ENCODE data around the gene TPD52L1. TPM values are rescaled to one million over a fixed set of nuclear protein-coding genes. Genes with fewer than 3 reads are reported as not detected.

TPD52L1 gene
- total and polyA plus RNA-seq, 10 of the 15 experiments (the other 5 are each of a cell fraction or from before 2014, with no cell fraction given), result 0.03 to 2.6 (median 0.16) TPM; not detected in 3

DNA sequence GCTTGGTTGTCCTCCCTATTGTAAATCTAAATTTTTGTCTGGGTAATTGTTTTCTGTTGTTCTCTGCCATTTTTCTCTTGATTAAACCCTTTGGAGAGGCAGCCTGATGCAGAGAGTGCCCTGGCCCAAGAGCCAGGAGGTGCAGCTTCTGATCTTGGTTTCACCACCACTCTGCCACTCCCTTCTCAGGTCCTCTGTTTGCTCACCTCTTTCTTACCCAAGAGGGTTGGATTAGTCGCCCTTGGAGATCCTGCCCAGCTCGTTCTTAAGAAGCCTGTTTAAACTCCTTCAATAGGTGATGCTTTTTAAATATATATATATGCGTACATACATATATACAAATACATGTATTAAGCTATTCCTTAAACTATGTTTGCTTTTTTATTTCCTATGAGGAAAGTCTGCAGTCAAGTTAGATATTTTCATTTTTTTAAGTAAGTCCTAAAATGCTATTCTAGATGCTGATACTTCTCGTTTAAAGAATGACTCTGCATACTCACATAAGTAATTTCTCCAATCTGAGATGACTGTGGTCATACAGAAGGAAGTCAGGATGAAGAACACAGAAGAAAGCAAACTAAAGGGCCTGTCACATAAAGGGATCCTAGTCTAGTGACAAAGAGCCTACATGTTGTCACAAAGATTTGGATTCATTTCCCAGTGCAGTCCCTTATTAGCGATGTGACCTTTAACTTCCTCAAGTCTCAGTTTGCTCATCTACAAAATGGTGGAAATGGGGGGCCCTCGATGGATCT lies 19.9 kb downstream of the TPD52L1 start:
- no peaks in the 10 kb centered on the region for H3K9me3 ChIP-seq (replicated peaks; ENCODE audit: control insufficient read depth, insufficient read depth, low read length)
- H3K4me2 ChIP-seq (ENCODE audit: control insufficient read depth, insufficient read depth), result no peak overlapping the region
- CTCF ChIA-PET, result no interaction called here
- DNase-seq (ENCODE audit: low read depth, low spot score), result no peak
- RAD21 ChIA-PET (ENCODE audit: unreplicated experiment), result no interaction called here
- TF ChIP-seq ZZZ3 (IDR thresholded peaks at IDR 0.05; ENCODE audit: control insufficient read depth, insufficient read length, low read depth) (no peak), EP300 (IDR thresholded peaks at IDR 0.05; ENCODE audit: borderline replicate concordance in 1 of 2, control insufficient read depth in 1 of 2, low read depth in 2 of 2, low read length in 2 of 2) (no peak), JUNB (IDR thresholded peaks at IDR 0.05) (no peak), MEF2A (IDR thresholded peaks at IDR 0.05; ENCODE audit: insufficient read depth, low read depth, low read length) (no peak), ZSCAN29 (IDR thresholded peaks at IDR 0.05) (no peak), SMARCA5 (IDR thresholded peaks at IDR 0.05) (no peak), ZNF384 (IDR thresholded peaks at IDR 0.05; ENCODE audit: borderline replicate concordance, low read depth, low read length) (no peak), HDGF (IDR thresholded peaks at IDR 0.05) (no peak), HCFC1 (IDR thresholded peaks at IDR 0.05; ENCODE audit: low read length) (no peak), STAT1 (conservative IDR thresholded peaks at IDR 0.05) (no peak), ATF7 (IDR thresholded peaks at IDR 0.05; ENCODE audit: low read depth) (no peak), BMI1 (IDR thresholded peaks at IDR 0.05; ENCODE audit: borderline replicate concordance) (no peak), WRNIP1 (IDR thresholded peaks at IDR 0.05; ENCODE audit: borderline replicate concordance, low read depth, low read length) (no peak)
- TF ChIP-seq, protein P1, sequence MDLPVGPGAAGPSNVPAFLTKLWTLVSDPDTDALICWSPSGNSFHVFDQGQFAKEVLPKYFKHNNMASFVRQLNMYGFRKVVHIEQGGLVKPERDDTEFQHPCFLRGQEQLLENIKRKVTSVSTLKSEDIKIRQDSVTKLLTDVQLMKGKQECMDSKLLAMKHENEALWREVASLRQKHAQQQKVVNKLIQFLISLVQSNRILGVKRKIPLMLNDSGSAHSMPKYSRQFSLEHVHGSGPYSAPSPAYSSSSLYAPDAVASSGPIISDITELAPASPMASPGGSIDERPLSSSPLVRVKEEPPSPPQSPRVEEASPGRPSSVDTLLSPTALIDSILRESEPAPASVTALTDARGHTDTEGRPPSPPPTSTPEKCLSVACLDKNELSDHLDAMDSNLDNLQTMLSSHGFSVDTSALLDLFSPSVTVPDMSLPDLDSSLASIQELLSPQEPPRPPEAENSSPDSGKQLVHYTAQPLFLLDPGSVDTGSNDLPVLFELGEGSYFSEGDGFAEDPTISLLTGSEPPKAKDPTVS (IDR thresholded peaks at IDR 0.05; ENCODE audit: low read depth, low read length), result no peak
- TF ChIP-seq, protein P2, sequence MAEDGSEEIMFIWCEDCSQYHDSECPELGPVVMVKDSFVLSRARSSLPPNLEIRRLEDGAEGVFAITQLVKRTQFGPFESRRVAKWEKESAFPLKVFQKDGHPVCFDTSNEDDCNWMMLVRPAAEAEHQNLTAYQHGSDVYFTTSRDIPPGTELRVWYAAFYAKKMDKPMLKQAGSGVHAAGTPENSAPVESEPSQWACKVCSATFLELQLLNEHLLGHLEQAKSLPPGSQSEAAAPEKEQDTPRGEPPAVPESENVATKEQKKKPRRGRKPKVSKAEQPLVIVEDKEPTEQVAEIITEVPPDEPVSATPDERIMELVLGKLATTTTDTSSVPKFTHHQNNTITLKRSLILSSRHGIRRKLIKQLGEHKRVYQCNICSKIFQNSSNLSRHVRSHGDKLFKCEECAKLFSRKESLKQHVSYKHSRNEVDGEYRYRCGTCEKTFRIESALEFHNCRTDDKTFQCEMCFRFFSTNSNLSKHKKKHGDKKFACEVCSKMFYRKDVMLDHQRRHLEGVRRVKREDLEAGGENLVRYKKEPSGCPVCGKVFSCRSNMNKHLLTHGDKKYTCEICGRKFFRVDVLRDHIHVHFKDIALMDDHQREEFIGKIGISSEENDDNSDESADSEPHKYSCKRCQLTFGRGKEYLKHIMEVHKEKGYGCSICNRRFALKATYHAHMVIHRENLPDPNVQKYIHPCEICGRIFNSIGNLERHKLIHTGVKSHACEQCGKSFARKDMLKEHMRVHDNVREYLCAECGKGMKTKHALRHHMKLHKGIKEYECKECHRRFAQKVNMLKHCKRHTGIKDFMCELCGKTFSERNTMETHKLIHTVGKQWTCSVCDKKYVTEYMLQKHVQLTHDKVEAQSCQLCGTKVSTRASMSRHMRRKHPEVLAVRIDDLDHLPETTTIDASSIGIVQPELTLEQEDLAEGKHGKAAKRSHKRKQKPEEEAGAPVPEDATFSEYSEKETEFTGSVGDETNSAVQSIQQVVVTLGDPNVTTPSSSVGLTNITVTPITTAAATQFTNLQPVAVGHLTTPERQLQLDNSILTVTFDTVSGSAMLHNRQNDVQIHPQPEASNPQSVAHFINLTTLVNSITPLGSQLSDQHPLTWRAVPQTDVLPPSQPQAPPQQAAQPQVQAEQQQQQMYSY (CRISPR knock-in tag; IDR thresholded peaks at IDR 0.05), result no peak
- TF ChIP-seq, protein P3, sequence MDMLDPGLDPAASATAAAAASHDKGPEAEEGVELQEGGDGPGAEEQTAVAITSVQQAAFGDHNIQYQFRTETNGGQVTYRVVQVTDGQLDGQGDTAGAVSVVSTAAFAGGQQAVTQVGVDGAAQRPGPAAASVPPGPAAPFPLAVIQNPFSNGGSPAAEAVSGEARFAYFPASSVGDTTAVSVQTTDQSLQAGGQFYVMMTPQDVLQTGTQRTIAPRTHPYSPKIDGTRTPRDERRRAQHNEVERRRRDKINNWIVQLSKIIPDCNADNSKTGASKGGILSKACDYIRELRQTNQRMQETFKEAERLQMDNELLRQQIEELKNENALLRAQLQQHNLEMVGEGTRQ (IDR thresholded peaks at IDR 0.05; ENCODE audit: borderline replicate concordance, low read depth, low read length), result no peak
- SMC1A ChIA-PET (ENCODE audit: uncharacterized antibody, unreplicated experiment), result no interaction called here
- H3K79me2 ChIP-seq (ENCODE audit: control insufficient read depth, insufficient read depth, low read length), result no peaks in the 10 kb centered on the region
- FAIRE-seq, result no peak
- ATAC-seq, result no peak
- POLR2A ChIA-PET, result no interaction called here
- no peak overlapping the region for H3K27ac ChIP-seq (ENCODE audit: control insufficient read depth, insufficient read depth)
- in situ Hi-C loops (cut with MboI) (loop anchor here (25.0 kb wide), 1 partner anchor 589 kb away; no protein-coding TSS in a partner anchor), intact Hi-C loops (cut with micrococcal nuclease; ENCODE audit: unreplicated experiment) (no loop called here)
- H3K36me3 ChIP-seq (ENCODE audit: control insufficient read depth in 2 of 2, insufficient read depth in 2 of 2, low read length in 1 of 2), result no peaks in the 10 kb centered on the region
- no peak overlapping the region for H3K9ac ChIP-seq (ENCODE audit: control insufficient read depth, insufficient read depth, low read length)
- H3K4me3 ChIP-seq, result no peak overlapping the region
- H3K27me3 ChIP-seq (replicated peaks in 1 of 2; ENCODE audit: control insufficient read depth in 2 of 2, insufficient read depth in 2 of 2, low read length in 1 of 2), result no peaks in the 10 kb centered on the region; a peak in 1 of 4 replicates
- BruUV-seq (replicated peaks), result no TSS peak
- 27% methylated on average over 6 of the region's 6 CpGs for WGBS (ENCODE audit: insufficient coverage, insufficient replicate concordance, low lambda C conversion rate, missing lambda C conversion rate)
- H2AFZ ChIP-seq (ENCODE audit: control insufficient read depth, low read depth, low read length), result no peak overlapping the region
- H3K4me1 ChIP-seq (ENCODE audit: control insufficient read depth, insufficient read depth, low read length), result no peaks in the 10 kb centered on the region
- H4K20me1 ChIP-seq (ENCODE audit: control insufficient read depth, insufficient read depth), result no peaks in the 10 kb centered on the region

Data from GM12878 (cell line).